Cardiac muscle cell (in vitro differentiated cells and primary cell): ENCODE measurements around the gene BPIFB6. TPM values are rescaled to one million over a fixed set of nuclear protein-coding genes. Genes with fewer than 3 reads are reported as not detected.
A peak's percentile ranks its signal among the peaks of the same experiment; 100 is the strongest.

Experiments used
- DNase-seq, 2 donors: peaks; one replicate each; pipeline versions ENCODE4 v3.0.0 to v3.0.0-alpha.2; 2010 to 2017; ENCODE audit warnings: low read depth in 1 of 2, low spot score in 1 of 2
- H3K27ac ChIP-seq: fragments of 200-600 bp; sonication (generic); 2 replicates; pipeline ENCODE4 v1.5.1; 2016
- H3K27me3 ChIP-seq: fragments of 200-600 bp; sonication (generic); 2 replicates; pipeline ENCODE4 v1.6.0; 2016; ENCODE audit warnings: control low read depth
- H3K36me3 ChIP-seq: fragments of 200-600 bp; sonication (generic); 2 replicates; pipeline ENCODE4 v1.5.1; 2016; ENCODE audit warnings: control low read depth
- H3K4me1 ChIP-seq: fragments of 200-600 bp; sonication (generic); 2 replicates; pipeline ENCODE4 v1.8.1; 2017; ENCODE audit warnings: low read depth, mild to moderate bottlenecking, mixed run types
- H3K4me3 ChIP-seq: fragments of 200-600 bp; sonication (generic); 2 replicates; pipeline ENCODE4 v1.5.1; 2016; ENCODE audit warnings: mild to moderate bottlenecking
- H3K9me3 ChIP-seq: fragments of 200-600 bp; sonication (generic); 2 replicates; pipeline ENCODE4 v1.5.1; 2017; ENCODE audit warnings: low read depth, mild to moderate bottlenecking, control low read depth
- CTCF ChIP-seq: IDR thresholded peaks from 2 replicates; pipeline ENCODE4 v1.5.1; 2012; ENCODE audit warnings: low read depth, mild to moderate bottlenecking, low read length
- polyA plus RNA-seq: library from polyadenylated mRNA; unstranded; fragments of >200 nt; fragmentation: Nextera tagmentation; extraction: Ambion mirVana; gene quantifications from 2 replicates; pipeline ENCODE4 v1.2.1, GENCODE V29; 2016
- total RNA-seq: library from RNA; depleted of rRNA; stranded (reverse); fragments of >200 nt; gene quantifications from 2 replicates; pipeline ENCODE4 v1.2.3, GENCODE V29; 2016

The BPIFB6 gene
- total and polyA plus RNA-seq, 2 experiments from 2014 or later, result not detected

GRCh38 chr20:32990426-32990825 is 41.0 kb upstream of the BPIFB6 start:
- H3K36me3 ChIP-seq, result no peaks in the 10 kb centered on the region
- H3K4me3 ChIP-seq, result no peak overlapping the region
- no peaks in the 10 kb centered on the region for H3K9me3 ChIP-seq
- no peaks in the 10 kb centered on the region for H3K27me3 ChIP-seq
- DNase-seq, result no peak
- H3K27ac ChIP-seq, result no peak overlapping the region
- no peak for TF ChIP-seq CTCF
- no peaks in the 10 kb centered on the region for H3K4me1 ChIP-seq

- no peaks in the 10 kb centered on the region for H3K36me3 ChIP-seq
- DNase-seq, result no peak
Observed at GRCh38 chr20:32991383-32991782, 40.1 kb upstream of the BPIFB6 start.

GRCh38 chr20:32991792-32992641 is 39.4 kb upstream of the BPIFB6 start:
- H3K27ac ChIP-seq, result no peak overlapping the region

More at GRCh38 chr20:32991383-32991782, 40.1 kb upstream of the BPIFB6 start:
- H3K27me3 ChIP-seq, result no peaks in the 10 kb centered on the region
- no peak overlapping the region for H3K4me3 ChIP-seq
- no peak for TF ChIP-seq CTCF
- H3K9me3 ChIP-seq, result no peaks in the 10 kb centered on the region
- H3K27ac ChIP-seq, result no peak overlapping the region
- no peaks in the 10 kb centered on the region for H3K4me1 ChIP-seq

GRCh38 chr20:32993496-32994050 is 37.9 kb upstream of the BPIFB6 start:
- TF ChIP-seq CTCF, result no peak
- no peak overlapping the region for H3K4me3 ChIP-seq
- H3K36me3 ChIP-seq, result no peaks in the 10 kb centered on the region
- DNase-seq, result no peak
- no peaks in the 10 kb centered on the region for H3K9me3 ChIP-seq
- H3K27me3 ChIP-seq, result no peaks in the 10 kb centered on the region
- H3K27ac ChIP-seq, result no peak overlapping the region
- H3K4me1 ChIP-seq, result no peaks in the 10 kb centered on the region

More at GRCh38 chr20:32991792-32992641, 39.4 kb upstream of the BPIFB6 start:
- Histone ChIP-seq H3K27me3 (no peaks in the 10 kb centered on the region), H3K4me1 (no peaks in the 10 kb centered on the region), H3K4me3 (no peak overlapping the region), H3K36me3 (no peaks in the 10 kb centered on the region), H3K9me3 (no peaks in the 10 kb centered on the region)
- no peak for DNase-seq
- TF ChIP-seq CTCF, result no peak

GRCh38 chr20:32995802-32996201 is 35.6 kb upstream of the BPIFB6 start:
- Histone ChIP-seq H3K9me3 (no peaks in the 10 kb centered on the region), H3K4me3 (no peak overlapping the region), H3K27ac (no peak overlapping the region), H3K4me1 (no peaks in the 10 kb centered on the region), H3K36me3 (no peaks in the 10 kb centered on the region), H3K27me3 (no peaks in the 10 kb centered on the region)
- TF ChIP-seq CTCF, result peak; percentile 8
- DNase-seq, result no peak
